Liver (tissue), 9 donors: Measurements from ENCODE around the gene TTC24. TPM values are rescaled to one million over a fixed set of nuclear protein-coding genes. Genes with fewer than 3 reads are reported as not detected.

ENCODE experiments used
- DNase-seq: peaks from one replicate; pipeline ENCODE4 v3.0.0-alpha.2; 2017; ENCODE audit warnings: low spot score
- H3K27ac ChIP-seq, 2 donors: one replicate each; pipeline ENCODE4 v1.7.0; 2013; ENCODE audit warnings: inconsistent platforms in 2 of 2, low read length in 2 of 2, control low read depth in 1 of 2, low read depth in 1 of 2, mild to moderate bottlenecking in 1 of 2
- H3K27me3 ChIP-seq, 4 donors: one replicate each; pipeline versions ENCODE4 v1.6.1 to v1.7.0; 2013; ENCODE audit warnings: low read length in 3 of 4, inconsistent platforms in 1 of 4, mild to moderate bottlenecking in 1 of 4, moderate library complexity in 1 of 4; ENCODE audit not compliant: control insufficient read depth in 4 of 4, insufficient read depth in 4 of 4
- H3K36me3 ChIP-seq, 4 donors: one replicate each; pipeline versions ENCODE4 v1.6.1 to v1.7.0; 2013; ENCODE audit warnings: low read length in 3 of 4, mild to moderate bottlenecking in 3 of 4, low read depth in 1 of 4, moderate library complexity in 1 of 4; ENCODE audit not compliant: control insufficient read depth in 4 of 4, insufficient read depth in 3 of 4
- H3K4me1 ChIP-seq, 4 donors: one replicate each; pipeline versions ENCODE4 v1.6.1 to v1.7.0; 2013; ENCODE audit warnings: low read length in 3 of 4, mild to moderate bottlenecking in 3 of 4, moderate library complexity in 1 of 4; ENCODE audit not compliant: control insufficient read depth in 4 of 4, insufficient read depth in 4 of 4
- H3K4me3 ChIP-seq, 3 donors: one replicate each; pipeline versions ENCODE4 v1.6.1 to v1.7.0; 2013; ENCODE audit warnings: low read length in 3 of 3, control low read depth in 1 of 3, low read depth in 1 of 3, mild to moderate bottlenecking in 1 of 3
- H3K9ac ChIP-seq, 2 donors: one replicate each; pipeline ENCODE4 v1.7.0; 2013; ENCODE audit warnings: low read length in 2 of 2, mild to moderate bottlenecking in 2 of 2, moderate library complexity in 2 of 2, control low read depth in 1 of 2, low read depth in 1 of 2
- H3K9me3 ChIP-seq, 4 donors: one replicate each; pipeline versions ENCODE4 v1.6.1 to v1.7.0; 2013; ENCODE audit warnings: low read length in 3 of 4; ENCODE audit not compliant: control insufficient read depth in 4 of 4
- EGR1 ChIP-seq, 2 donors: IDR thresholded peaks; 2 replicates each; pipeline ENCODE4 v1.6.1; 2016 to 2018; ENCODE audit warnings: antibody characterized with exemption in 2 of 2, low read depth in 2 of 2
- FOXA1 ChIP-seq: IDR thresholded peaks from 2 replicates; pipeline ENCODE4 v1.6.1; 2016; ENCODE audit warnings: antibody characterized with exemption
- GABPA ChIP-seq, 2 donors: IDR thresholded peaks in 1 of 2; conservative IDR thresholded peaks in 1 of 2; 2 replicates each; pipeline ENCODE4 v1.6.1; 2016; ENCODE audit warnings: antibody characterized with exemption in 2 of 2, mild to moderate bottlenecking in 1 of 2, moderate library complexity in 1 of 2
- HNF4A ChIP-seq, 2 donors: conservative IDR thresholded peaks; 2 replicates each; pipeline ENCODE4 v1.6.1; 2016; ENCODE audit warnings: antibody characterized with exemption in 2 of 2, mild to moderate bottlenecking in 2 of 2
- HNF4G ChIP-seq: IDR thresholded peaks from 2 replicates; pipeline ENCODE4 v1.6.1; 2016; ENCODE audit warnings: antibody characterized with exemption
- JUND ChIP-seq, 2 donors: IDR thresholded peaks; 2 replicates each; pipeline ENCODE4 v1.6.1; 2016; ENCODE audit warnings: antibody characterized with exemption in 2 of 2
- NR2F2 ChIP-seq: IDR thresholded peaks from 2 replicates; pipeline ENCODE4 v1.6.1; 2016; ENCODE audit warnings: antibody characterized with exemption
- RAD21 ChIP-seq, 2 donors: IDR thresholded peaks; 2 replicates each; pipeline ENCODE4 v1.6.1; 2016; ENCODE audit warnings: antibody characterized with exemption in 2 of 2, mild to moderate bottlenecking in 2 of 2
- REST ChIP-seq: IDR thresholded peaks from 2 replicates; pipeline ENCODE4 v1.6.1; 2016; ENCODE audit warnings: antibody characterized with exemption, mild to moderate bottlenecking
- RXRA ChIP-seq, 2 donors: IDR thresholded peaks; 2 replicates each; pipeline ENCODE4 v1.6.1; 2017 to 2018; ENCODE audit warnings: antibody characterized with exemption in 2 of 2, mild to moderate bottlenecking in 1 of 2
- SP1 ChIP-seq: IDR thresholded peaks from 2 replicates; pipeline ENCODE4 v1.6.1; 2018; ENCODE audit warnings: antibody characterized with exemption, mild to moderate bottlenecking
- TAF1 ChIP-seq: conservative IDR thresholded peaks from 2 replicates; pipeline ENCODE4 v1.6.1; 2016; ENCODE audit warnings: antibody characterized with exemption, mild to moderate bottlenecking
- YY1 ChIP-seq: IDR thresholded peaks from 2 replicates; pipeline ENCODE4 v1.6.1; 2016; ENCODE audit warnings: antibody characterized with exemption, mild to moderate bottlenecking
- WGBS: extraction: QIAGEN DNeasy Blood & Tissue Kit; methylation state at CpG from one replicate; pipeline ENCODE4 v1.1.7; 2013; 5-methylcytosine and 5-hydroxymethylcytosine counted together
- polyA plus RNA-seq, 2 donors: library from polyadenylated mRNA; stranded (reverse) in 1 of 2; unstranded in 1 of 2; fragments of 200-250 nt in 1 of 2; fragments of >200 nt in 1 of 2; fragmentation: Nextera tagmentation in 1 of 2; extraction: Ambion mirVana in 1 of 2; gene quantifications; one replicate each; pipeline versions ENCODE4 v1.2.1 to v1.2.3, GENCODE V29; 2013 to 2015
- total RNA-seq, 2 donors: library from RNA; depleted of rRNA; stranded (reverse); fragments of >200 nt; gene quantifications; one replicate each; pipeline ENCODE4 v1.2.3, GENCODE V29; 2014
- TF ChIP-seq, protein P1 (sequence below): IDR thresholded peaks from 2 replicates; pipeline ENCODE4 v1.6.1; 2016; ENCODE audit warnings: antibody characterized with exemption
- TF ChIP-seq, protein P2 (sequence below): IDR thresholded peaks from 2 replicates; pipeline ENCODE4 v1.6.1; 2016; ENCODE audit warnings: antibody characterized with exemption
- donor health status: healthy.
- donor health status: healthy.
- donor health status: healthy.
- donor health status: healthy.
- donor health status: healthy.

The TTC24 gene
- total and polyA plus RNA-seq, 4 donors = 0.08 to 0.14 (median 0.10) TPM; not detected in 1

DNA sequence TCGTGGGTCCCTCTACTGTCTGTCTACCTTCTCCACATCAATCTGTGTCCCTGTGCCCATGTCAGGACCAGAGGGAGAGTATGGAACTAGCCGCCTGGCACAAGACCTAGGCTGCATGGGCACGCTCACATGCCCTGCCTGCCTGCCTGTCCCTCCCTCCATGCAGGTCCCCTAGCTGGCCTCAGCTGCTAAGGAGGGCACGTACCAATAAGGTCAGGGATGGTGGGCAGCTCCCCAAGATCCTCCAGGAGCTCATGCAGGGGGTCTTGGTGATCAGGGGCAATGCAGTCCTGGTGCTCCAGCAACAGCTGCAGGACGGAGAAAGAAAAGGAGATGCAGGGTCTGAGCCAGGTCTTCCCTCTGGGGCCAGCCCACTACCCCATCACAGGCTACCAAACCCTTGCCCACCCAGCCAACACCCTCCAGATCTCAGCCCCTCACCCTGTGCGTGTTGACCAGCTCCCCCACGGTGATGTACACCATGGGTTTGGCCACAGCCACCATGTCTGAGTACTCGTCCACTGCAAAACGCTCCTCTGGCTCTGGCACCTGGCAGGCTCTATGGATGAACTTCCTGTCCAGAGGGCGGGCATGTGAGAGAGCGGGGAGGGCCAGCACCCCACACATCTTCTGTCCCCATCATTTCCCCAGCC, 45.8 kb upstream of the TTC24 start:
- Histone ChIP-seq H3K9ac (no peak overlapping the region), H3K36me3 (no peaks in the 10 kb centered on the region), H3K4me3 (no peak overlapping the region), H3K27me3 (no peaks in the 10 kb centered on the region), H3K9me3 (no peaks in the 10 kb centered on the region), H3K4me1 (no peaks in the 10 kb centered on the region), H3K27ac (no peak overlapping the region)
- DNase-seq = no peak
- TF ChIP-seq REST (no peak), HNF4G (no peak), FOXA1 (no peak), YY1 (no peak), SP1 (no peak), EGR1 (IDR thresholded peaks at IDR 0.05; ENCODE audit: low read depth in 2 of 2) (no peak), RXRA (IDR thresholded peaks at IDR 0.05) (no peak), TAF1 (no peak), JUND (IDR thresholded peaks at IDR 0.05) (no peak), NR2F2 (no peak), HNF4A (conservative IDR thresholded peaks at IDR 0.05) (no peak)
- TF ChIP-seq, protein P1, sequence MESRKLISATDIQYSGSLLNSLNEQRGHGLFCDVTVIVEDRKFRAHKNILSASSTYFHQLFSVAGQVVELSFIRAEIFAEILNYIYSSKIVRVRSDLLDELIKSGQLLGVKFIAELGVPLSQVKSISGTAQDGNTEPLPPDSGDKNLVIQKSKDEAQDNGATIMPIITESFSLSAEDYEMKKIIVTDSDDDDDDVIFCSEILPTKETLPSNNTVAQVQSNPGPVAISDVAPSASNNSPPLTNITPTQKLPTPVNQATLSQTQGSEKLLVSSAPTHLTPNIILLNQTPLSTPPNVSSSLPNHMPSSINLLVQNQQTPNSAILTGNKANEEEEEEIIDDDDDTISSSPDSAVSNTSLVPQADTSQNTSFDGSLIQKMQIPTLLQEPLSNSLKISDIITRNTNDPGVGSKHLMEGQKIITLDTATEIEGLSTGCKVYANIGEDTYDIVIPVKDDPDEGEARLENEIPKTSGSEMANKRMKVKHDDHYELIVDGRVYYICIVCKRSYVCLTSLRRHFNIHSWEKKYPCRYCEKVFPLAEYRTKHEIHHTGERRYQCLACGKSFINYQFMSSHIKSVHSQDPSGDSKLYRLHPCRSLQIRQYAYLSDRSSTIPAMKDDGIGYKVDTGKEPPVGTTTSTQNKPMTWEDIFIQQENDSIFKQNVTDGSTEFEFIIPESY = no peak
- TF ChIP-seq, protein P2, sequence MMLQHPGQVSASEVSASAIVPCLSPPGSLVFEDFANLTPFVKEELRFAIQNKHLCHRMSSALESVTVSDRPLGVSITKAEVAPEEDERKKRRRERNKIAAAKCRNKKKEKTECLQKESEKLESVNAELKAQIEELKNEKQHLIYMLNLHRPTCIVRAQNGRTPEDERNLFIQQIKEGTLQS = no peak
- WGBS = 91% methylated on average over 11 of the region's 11 CpGs

GRCh38 chr1:156534424-156535060, 45.0 kb upstream of the TTC24 start:
- no peak overlapping the region for H3K27ac ChIP-seq
- H3K9me3 ChIP-seq = no peaks in the 10 kb centered on the region
- no peak overlapping the region for H3K9ac ChIP-seq
- H3K4me1 ChIP-seq = no peaks in the 10 kb centered on the region
- no peaks in the 10 kb centered on the region for H3K27me3 ChIP-seq
- WGBS = 97% methylated on average over 12 of the region's 12 CpGs
- TF ChIP-seq SP1 (no peak), RAD21 (IDR thresholded peaks at IDR 0.05) (no peak), RXRA (IDR thresholded peaks at IDR 0.05) (no peak), HNF4A (conservative IDR thresholded peaks at IDR 0.05) (no peak), GABPA (IDR thresholded peaks at IDR 0.05 in 1 of 2, conservative IDR thresholded peaks at IDR 0.05 in 1 of 2) (no peak), YY1 (no peak), HNF4G (no peak), JUND (IDR thresholded peaks at IDR 0.05) (no peak)
- DNase-seq = no peak
- H3K36me3 ChIP-seq = peaks cover 0 to 2% (median 0%) of the 10 kb centered on the region in 4 donors
- H3K4me3 ChIP-seq = no peak overlapping the region
